Eye (tissue), 1 donor: ENCODE data around the gene EGFR.

Experiments
- DNase-seq: peaks from one replicate; pipeline ENCODE4 v3.0.0-alpha.2; 2015

EGFR gene

DNA sequence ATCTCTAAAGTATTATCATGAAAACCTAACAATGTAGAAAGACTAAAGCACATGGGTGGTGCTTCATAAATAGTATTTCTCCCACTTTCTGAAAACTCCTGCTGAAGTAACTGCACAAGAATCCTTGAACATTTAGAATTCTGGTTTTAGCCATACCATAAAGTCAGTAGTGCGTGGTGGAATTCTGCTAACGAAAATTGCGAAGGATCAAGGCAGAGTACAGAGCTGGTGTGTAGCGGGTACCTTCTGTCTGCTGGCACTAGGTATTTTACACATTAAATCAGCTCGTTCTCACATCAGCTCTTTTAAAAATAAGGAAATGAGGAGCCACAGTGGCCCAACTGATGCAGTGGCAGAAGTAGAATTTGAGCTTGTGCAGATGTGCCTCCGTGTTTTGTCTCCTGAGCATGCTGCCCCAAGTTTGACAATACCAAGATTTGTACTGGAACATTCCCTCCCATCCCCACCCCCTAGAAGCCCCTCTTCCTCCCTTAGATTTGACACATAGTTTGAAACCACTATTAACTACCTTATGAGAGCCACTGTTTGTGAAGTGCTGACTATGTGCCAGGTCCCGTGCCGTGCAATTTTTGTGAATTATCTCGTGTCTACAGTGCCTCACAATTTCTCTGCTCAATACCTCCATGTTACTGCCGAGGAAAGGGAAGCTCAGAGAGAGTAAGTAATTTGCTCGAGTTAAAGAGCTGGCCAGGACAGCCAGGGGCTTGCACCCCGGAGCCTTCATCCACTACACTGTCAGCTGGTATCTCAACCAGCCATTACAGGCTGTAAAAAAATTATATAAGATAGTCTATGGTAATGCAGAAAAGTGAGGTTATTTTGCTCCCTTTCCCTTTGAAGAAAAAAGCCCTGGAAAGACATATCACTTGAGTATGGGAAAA is 66.9 kb downstream of the EGFR start:
- DNase-seq: no peak

DNA sequence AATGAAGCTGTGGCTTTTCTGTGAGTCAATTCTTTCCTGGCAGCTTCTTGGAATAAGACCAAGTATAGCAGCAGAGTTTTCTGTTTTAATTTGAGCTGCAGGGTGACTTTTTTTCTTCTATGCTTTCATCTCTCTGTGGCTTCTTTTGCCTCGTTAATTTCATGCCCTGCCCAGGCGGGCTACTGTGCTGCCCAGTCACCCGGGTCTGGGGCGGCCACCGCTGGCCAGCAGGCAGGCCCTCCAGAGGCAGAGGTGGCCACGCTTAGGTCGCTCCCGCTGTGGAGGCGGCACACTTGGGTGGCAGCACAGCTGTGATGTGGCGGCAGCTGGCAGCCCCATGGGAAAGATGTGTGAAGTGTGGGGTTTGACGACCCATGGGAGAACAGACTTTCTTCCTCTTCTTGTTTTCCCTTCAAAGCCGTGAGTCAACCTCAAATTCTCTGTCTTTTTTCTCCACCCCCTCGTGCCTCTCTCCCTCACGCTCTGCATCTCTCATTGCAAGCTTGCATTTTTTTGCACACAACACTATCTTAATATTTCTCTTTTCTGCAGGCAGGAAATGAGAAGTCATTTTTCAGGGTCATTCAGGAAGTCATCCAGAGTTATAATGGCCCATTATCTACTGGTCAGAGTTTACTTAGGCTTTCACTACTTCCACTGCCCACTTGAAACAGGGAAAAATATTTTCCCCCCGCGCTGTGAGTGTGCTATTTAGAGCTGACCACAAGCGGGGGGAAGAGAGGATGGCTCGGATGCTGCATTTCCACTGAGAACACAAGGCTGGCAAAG is 67.8 kb downstream of the EGFR start:
- DNase-seq: peak; percentile 66

DNA sequence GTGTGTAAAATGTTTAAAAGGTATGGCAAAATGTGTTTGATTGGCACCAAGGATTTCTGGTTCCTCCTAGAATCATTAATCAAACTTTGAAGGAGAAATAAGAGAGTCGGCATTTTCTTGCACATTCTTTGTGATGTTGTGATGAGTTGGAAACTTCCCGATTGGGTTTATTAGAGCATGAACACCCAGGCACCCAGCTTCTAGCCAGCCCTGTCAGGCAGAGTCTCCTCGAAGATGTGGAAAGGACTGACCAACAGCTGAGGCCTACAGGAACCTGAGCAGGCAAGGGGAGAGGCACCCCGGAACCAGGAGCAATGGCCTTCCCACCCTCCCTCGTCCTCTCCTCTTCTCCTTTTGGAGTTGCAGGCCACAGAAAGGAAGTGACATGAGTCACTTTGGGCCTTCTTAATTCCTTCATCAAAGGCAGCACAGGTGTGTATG is 68.7 kb downstream of the EGFR start:
- no peak for DNase-seq

DNA sequence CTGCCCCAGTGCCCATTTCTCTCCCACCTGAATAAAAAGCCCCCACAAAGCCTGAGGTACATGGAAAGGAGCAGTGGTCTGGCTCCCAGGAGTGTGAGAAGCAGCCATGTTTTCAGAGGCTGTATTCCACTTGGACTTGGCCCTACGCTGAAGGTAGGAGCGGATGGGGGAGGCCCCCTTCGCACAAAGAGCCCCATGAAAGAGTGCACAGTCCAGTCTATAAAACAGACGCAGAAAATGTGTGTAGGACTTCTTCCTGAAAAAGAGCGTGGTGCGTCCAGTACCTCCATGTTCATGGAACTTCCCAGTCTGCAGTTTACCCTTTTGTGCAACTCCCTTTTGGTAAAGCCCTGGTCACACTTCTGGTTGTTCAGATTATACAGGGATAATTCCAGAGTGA is 69.3 kb downstream of the EGFR start:
- no peak for DNase-seq

DNA sequence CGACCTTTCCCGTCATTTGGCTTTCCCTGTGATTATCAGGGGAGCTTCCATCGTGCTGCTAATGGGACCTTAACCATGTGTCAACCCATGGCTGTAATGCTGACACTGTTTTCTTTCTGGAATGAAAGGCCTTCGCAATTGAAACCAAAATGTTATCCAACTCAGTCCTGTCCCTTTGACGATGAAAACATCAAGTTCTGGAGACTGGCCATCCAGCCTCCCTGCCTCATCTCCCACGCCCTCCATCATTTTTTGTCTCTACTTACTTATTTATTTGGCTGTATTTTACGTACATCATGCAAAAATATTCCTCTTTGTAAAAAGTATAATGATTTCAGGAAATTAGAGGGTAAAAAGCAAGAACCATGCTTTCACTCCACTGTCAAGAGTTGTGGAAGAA is 69.8 kb downstream of the EGFR start:
- no peak for DNase-seq

DNA sequence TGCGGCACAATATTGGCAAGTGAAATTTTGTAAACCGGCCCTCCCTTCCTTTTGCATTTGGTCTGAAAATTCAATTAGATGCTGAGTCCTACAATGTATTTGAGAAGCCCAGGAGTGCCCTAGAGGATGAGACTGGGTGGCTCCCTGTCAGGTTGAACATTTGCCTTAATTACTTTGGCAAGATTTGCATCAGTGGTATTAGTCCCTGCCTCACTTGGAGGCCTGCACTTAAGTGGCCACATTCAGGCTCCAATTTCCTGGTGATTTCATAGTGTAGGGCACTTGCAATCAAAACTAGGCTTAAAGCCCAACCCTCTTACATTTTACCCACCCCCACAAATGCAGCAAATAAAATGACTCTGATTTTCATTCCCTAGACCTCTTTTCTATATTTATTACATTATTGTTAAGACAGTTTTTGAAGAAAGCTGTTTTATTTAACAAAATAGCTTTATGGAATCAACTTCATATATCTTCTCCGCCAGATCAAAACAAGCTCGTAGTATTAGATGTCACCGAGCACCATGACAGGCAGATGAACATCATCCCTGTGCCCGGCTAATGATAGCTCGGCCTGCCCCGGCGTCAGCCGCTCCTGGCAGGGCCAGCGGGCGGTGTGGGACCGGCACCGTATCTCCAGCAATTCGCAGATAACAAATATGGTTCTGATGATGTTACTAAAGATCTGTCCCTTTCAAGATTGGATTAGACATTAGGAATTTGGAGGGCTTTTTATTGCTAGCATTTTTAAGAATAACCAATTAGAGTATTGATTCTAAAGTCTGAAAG is 73.6 kb downstream of the EGFR start:
- no peak for DNase-seq

DNA sequence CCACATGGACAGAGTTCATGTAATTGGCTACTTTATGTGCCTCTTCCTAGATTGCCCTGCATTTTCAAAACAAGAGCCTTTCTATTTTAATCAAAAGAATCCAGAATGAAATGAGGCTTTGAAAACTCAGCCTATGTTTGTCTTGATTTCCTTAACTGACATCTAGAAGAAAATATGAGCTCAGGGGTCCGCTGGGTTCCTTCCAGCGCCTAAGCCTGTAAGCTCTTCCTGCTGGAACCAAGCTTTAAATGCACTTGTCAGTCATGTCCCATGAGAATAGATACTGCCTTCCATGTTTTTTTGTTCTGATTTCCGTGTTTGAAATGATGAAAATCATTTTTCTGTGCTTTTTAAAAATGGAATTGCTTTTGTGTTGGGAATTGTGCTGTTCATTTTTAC is 74.2 kb downstream of the EGFR start:
- no peak for DNase-seq

DNA sequence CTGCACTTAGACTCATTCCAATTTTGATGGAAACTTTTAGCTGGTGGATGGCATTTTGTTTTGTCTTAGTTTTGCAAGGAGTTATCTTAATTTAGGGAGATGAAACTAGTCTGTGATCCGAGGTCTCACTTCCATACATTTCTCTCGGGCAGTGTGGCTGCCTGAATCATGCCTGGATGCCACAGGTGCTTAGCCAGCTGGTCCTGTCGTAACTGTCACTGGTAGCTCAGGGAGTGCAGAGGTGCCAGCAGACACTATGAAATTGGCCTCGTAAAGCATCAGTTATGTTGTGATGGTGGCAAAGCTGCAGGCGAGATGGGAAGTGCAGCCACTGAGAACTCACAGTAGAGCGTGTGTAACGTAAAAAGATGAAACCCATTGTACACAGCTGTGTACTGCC is 74.9 kb downstream of the EGFR start:
- no peak for DNase-seq

DNA sequence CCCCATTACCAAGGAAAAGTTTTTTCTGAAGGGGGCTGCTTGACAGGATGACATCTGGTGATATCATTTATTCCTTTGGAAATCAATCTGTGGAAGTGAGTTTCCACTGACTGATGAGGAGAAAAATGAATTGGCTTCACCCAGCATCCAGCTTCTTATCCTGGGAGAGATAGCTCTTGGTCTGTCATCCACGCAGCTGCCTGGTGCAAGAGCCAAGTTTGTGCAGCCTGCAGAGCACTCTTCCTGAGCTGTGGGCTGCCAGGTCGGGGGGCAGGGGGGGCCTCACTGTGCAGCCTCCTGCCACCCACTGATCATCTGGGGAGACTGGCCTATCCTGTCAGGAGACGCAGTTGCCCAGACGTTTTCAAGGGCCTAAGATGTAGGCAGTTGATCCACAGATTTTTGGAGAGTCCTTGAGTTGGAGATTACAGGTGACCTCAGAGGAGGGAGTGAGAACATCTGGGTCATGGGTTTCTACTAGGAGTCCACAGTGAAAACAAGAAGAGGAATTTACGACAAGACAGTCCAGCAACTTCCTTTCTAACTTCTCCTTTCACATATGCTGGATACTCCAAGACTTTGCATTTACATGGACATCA is 75.4 kb downstream of the EGFR start:
- DNase-seq: no peak

DNA sequence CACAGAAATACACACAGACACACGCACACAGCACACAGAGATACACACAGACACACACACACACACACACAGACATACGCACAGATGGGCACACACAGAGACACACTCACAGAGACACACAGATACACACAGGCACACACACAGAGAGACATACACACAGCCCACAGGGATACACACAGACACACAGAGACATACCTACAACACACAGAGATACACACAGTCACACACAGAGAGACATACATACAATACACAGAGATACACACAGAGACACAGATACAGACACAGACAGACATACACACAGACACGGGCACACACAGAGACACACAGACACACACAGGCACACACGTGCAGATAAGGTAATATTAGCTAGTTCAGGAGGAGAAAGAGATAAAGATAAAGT is 76.9 kb downstream of the EGFR start:
- DNase-seq: no peak

DNA sequence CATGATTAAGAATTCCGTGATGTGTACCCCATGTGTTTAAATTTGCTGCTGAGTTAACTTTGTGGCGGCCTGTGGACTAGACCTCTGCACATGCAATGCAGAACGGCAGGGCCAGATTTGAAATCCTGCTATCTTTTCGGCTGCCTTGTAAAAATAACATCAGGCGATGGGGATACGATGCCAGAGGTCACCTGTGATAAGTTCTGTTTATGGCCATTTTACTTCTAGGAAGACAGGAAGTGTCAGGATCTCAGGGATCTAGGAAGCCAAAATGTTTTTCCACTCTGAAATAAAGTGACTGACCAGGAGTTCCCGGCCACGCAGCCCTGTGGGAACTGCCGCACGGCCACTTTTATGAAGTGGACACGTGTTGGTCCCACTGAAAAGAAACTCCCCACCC is 77.5 kb downstream of the EGFR start:
- no peak for DNase-seq

DNA sequence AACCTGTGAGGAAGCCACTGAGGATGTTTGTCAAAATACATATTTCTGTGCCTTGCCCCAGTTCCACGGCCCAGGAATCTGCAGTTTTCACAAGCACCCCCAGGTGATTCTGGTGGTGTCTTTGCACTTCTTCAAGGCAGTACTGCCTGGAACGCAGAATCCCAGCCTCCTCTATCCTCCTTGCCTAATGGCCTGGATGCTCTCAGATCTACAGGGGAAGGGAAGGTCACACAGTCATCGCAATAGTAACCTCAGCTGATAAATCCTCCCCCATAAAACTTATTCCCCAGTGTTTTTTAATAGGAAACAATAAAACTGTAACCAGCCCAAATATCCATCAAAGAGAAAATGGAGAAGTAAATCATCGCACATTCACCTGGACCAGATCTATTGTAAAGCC is 78.3 kb downstream of the EGFR start:
- DNase-seq: no peak

DNA sequence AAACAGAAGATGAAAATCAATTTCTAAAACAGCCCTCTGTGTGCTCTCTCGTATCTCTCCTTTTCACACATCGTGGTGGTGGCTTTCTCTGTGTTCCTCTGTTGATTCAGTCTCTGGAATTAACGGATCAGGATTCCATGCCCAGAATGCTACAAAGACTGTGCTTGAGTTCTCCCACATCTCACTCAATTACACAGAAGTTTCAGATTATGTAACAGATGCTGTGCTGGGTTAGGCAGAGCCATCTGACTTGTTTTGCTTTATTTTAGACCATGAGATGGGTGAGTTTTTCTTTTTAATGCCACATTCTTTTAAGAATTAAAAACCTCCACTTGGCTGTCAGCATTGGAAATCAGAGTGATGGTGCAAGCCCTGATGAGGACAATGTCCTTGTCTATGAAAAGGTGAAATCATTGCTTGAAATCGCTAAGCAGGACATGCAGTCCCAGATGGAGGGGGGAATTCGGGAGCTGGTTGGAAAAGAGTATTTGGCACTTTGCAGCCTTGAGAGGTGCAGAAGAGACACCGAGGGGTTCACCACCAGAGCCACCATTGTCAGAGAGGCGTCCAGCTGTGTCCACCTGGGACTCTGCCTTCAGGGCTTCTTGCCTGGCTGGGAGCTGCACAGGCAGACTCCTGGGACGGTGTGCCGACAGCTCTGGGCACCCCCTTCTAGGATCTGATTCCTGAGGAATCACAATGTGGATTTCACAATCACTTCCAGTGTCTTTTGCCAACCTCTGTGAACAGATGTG is 80.4 kb downstream of the EGFR start:
- DNase-seq: peak; percentile 72

DNA sequence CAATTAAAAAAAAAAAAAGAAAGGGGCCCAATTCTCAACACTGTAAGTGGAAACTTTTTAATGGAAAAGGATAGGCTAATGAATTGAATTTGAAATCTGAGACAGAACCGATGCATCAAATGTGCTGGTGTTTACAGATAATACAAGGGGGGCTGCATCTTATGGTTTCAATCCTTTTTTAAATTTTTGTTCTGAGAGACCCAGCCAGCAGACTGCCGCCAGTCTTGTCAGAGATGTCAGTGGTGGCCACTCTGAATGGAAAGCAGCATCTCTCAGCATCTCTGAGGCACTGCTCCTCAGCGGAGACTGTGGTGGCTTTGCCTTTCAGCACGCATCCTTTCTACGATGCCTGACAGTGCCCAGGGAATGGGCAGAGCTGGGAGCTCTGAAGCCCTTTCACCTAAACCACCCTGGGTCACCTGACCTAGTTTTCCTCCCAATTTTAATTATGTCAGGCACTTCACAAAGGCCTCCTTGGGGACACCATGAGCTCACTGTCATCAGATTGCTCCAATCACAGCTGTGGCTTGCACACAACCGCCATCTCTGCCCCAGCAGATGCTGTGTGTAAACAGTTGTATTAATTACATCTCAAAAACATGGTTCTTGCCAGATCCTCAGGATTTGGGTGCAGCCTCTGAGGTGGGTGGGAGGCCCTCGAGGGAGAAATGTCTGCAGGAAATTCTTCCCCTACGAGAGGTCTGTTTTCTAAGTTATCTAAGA is 81.2 kb downstream of the EGFR start:
- peak; percentile 72 for DNase-seq

DNA sequence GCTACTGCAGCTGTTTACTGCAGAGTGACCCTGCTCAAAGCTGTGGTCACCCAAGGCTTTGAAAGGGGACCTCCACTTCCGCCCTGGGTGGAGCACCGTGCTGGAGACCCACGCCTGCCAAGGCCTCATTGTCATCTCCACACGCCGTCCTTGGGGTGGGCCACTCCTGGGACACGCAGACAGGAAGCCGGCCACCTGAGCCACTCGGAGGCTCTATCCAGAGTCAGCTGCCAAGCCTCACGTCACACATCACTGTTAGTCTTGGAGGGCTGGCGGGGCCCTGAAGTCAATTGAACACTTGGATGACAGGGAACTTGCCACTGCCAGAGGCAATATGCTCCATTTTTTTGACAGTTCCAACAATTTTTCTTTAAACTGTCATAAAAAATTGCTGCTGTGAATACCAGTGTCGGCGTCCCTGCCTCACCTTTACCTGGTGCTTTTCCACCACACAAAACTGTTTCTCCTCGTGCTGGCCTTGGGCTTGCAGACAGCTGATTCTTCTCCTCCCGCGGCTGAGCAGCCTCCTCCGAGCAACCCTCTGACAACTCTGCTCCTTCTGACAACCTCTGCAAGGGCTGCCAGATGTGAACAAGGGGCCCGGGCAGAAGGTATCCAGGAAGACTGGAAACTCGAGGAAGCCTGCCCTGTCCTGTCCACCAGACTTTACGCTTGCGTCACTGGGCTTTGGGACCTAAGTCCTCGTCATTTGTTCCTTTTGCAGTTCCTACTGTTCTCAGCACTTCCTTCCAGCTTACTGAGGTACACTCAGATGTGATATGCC is 81.9 kb downstream of the EGFR start:
- DNase-seq: peak; percentile 60

DNA sequence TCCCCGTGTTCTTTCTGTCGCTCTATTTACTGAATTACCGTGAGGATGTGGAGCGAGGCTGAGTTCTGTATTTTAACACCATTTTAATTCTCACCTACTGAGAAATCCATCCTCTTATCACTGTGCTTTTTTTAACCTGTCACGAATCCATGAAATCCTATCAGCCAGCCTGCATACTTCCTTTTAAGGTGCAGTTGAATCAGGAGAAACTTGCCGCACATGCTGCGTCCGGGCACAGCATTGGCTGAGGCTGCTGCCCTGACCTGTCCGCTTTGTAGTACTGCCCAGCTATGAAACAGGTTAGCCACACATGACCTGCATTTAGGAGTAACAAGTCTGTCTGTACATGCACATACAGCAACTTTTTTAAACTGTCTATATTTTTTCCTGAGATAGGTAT is 82.5 kb downstream of the EGFR start:
- no peak for DNase-seq

DNA sequence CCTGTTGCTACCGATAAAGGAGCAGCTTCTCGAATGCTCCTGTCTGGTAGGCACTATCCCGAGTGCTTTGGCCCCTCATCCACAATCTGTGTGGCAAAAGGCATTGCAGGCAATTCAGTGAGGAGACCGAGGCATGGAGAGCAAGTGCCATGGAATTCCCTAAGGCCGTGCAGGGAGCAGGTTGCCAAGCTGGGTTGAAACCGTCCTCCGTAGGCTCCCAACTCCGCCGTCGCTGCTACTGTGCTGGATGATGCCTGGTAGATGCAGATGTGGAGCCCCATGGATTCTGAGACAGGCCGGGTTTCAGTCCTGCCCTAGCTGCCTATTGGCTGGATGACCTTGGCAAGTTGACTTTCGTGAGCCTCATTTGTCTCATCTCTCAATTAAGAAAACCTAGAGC is 85.3 kb downstream of the EGFR start:
- no peak for DNase-seq

DNA sequence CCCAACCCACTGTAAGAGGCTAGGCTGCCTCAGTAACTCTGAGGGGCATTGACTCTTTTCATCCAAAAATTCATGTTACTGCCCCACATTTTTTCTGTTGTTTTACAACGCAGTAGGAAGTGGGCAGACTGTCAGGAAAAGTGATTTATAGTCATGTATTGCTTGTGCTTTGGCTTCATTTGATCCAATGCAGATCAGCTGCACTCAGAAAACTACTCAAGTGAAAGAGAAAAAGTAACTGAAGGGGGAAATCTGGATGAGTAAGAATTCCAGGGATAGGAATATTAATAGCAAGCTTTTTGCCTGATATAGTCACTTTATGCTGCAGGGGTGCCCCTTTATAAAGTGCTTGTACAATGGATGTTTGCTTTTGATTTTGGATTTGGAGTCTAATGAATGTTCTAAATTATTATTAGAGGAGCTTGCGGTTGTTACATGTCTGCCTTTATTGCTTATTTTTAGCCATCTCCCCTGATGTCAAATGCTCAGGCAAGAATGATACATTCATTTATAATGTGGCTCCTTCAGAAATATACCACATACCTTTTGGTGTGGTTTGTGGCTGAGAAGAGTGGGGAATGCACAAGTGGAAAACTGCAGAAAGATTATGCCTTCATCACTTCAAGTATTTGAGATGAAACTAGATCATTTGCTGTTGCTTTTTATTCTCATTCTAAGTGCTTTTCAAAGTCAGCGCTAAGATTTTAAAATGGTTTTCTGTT is 86.1 kb downstream of the EGFR start:
- no peak for DNase-seq

DNA sequence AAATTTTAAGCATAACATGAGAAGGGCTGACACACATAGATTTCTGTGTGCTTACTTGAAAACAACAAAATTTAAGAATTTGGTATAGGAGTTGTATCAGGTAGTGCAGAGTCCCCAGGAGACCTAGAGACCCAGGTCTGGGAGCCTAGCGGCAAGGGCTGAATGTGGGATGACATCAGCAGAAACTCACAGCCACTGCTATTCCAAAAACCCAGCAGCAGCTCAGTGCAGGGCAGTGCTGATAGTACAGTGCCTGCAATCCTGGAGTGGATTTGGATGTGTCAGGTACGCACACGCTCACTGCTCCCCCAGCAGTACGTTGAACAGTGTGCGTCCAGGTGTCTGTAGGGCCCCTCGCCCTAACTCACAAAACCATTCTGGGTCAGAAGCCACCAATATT is 87.1 kb downstream of the EGFR start:
- no peak for DNase-seq

DNA sequence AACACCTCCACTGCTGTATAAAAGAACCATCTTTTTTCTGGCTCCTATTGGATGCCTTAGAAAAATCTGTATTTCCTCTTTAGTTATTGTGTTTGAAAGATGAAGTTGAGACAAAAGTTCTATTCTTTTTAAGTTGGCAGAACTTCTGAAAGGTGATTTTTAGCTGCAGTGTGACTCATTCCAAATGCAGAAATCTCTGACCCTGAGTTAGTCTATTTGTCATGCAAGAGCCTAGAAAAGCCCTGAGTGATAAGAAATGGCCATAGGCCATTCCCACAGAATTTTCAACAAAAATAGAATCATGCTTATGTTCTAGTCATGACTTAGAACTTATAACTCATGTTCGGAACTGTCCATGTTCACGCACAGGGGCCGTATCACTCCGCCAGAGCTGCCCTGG is 89.1 kb downstream of the EGFR start:
- DNase-seq: no peak
